H1 (cell line): ENCODE data around the gene DTNB.

Experiments used
- CEBPB ChIP-seq: IDR thresholded peaks from 2 replicates; pipeline ENCODE4 v1.6.1; 2012; ENCODE audit warnings: low read depth, low read length
- TAF1 ChIP-seq: IDR thresholded peaks from 2 replicates; pipeline ENCODE4 v1.6.1; 2011; ENCODE audit warnings: mild to moderate bottlenecking, low read depth, low read length

DNA sequence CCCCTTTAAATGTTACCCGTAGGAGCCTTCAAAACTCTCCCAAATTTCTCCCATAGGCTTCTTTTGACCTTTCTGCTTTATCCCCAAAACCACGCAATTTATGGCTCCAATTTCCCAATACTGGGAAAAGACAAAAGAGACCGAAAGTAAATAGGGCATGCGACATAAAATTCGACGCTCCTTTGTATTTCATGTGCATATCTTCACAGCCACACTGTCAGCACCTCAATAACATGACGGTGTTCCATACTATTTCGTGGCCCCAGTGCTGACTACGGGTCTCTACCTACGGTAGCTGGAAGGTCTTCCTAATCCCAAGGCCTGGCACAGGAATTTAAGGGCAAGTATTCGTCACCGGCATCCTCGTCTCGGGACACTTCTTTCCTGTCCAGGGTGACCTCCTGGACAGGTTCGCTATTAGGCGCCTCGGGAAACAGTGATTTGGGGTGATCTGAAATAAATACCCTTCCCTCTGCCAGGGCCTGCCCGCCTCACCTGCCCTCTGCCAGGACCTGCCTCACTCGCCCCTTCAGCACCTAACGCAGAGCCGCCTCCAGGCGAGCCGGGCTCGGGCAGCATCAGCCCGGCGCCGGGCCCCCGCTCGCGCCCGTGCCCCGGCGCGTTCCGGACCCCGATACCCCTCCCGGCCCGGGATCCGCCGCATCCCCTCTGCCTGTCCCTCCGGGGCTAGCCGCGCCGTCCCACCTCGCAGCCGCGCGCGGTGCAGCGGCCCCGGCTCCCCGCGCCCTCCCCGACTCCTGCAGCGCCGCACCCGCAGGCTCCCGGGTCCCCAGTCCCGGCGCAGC is 680 bp downstream of the DTNB start:
- TF ChIP-seq CEBPB (no peak), TAF1 (peak; percentile 56)
